SK-N-SH (cell line): Measurements from ENCODE around the gene MTG1. TPM values are rescaled to one million over a fixed set of nuclear protein-coding genes. Genes with fewer than 3 reads are reported as not detected.

Experiments used
- CTCF ChIA-PET: fragments of 300-600, 350-600 bp; formaldehyde crosslinking; extraction: SDS; loops from one replicate; lab custom pipeline; 2021; lab: Yijun Ruan, JAX
- POLR2A ChIA-PET: fragments of 350-600 bp; sonication (Branson Sonifier 250); formaldehyde crosslinking; extraction: SDS; loops from one replicate; lab custom pipeline; 2020; ENCODE audit warnings: antibody characterized with exemption, inconsistent platforms; lab: Yijun Ruan, JAX
- DNase-seq: peaks from one replicate; pipeline ENCODE4 v3.0.0; 2012
- H2AFZ ChIP-seq: fragments of 200-600 bp; sonication (generic); 2 replicates; pipeline ENCODE4 v1.8.1; 2016; ENCODE audit warnings: antibody characterized with exemption, mild to moderate bottlenecking, low read depth
- H3F3A ChIP-seq: fragments of 200-600 bp; sonication (generic); replicated peaks from 2 replicates; pipeline ENCODE3; 2016; ENCODE audit warnings: antibody characterized with exemption, mild to moderate bottlenecking; ENCODE audit not compliant: insufficient read depth
- H3K27ac ChIP-seq, 2 experiments: fragments of 200-500 bp in 1 of 2; fragments of 200-600 bp in 1 of 2; sonication (Bioruptor generic) in 1 of 2; sonication (generic), shearing (Covaris generic) in 1 of 2; 2 replicates each; pipeline versions ENCODE4 v1.5.1 to v1.6.1; 2014 to 2016; ENCODE audit warnings: low read depth in 2 of 2, inconsistent platforms in 1 of 2, low read length in 1 of 2, mild to moderate bottlenecking in 1 of 2, mixed read lengths in 1 of 2
- H3K27me3 ChIP-seq: fragments of 200-600 bp; sonication (generic), shearing (Covaris generic); 2 replicates; pipeline ENCODE4 v1.6.1; 2016; ENCODE audit warnings: mixed run types; ENCODE audit not compliant: insufficient read depth
- H3K36me3 ChIP-seq, 2 experiments: fragments of 200-500 bp in 1 of 2; fragments of 200-600 bp in 1 of 2; sonication (Bioruptor generic) in 1 of 2; sonication (generic) in 1 of 2; replicated peaks in 1 of 2; 2 replicates each; pipeline versions ENCODE3 to v1.5.1; 2014 to 2016; ENCODE audit warnings: low read length in 1 of 2, mild to moderate bottlenecking in 1 of 2; ENCODE audit not compliant: insufficient read depth in 2 of 2, control insufficient read depth in 1 of 2
- H3K4me1 ChIP-seq, 2 experiments: fragments of 200-500 bp in 1 of 2; fragments of 200-600 bp in 1 of 2; sonication (Bioruptor generic) in 1 of 2; sonication (generic), shearing (Covaris generic) in 1 of 2; 2 replicates each; pipeline versions ENCODE4 v1.5.1 to v1.6.1; 2014 to 2016; ENCODE audit warnings: low read depth in 1 of 2, low read length in 1 of 2, mixed run types in 1 of 2; ENCODE audit not compliant: insufficient read depth in 2 of 2, control insufficient read depth in 1 of 2
- H3K4me2 ChIP-seq: fragments of 200-600 bp; sonication (generic), shearing (Covaris generic); 2 replicates; pipeline ENCODE4 v1.6.1; 2017; ENCODE audit warnings: mixed run types
- H3K4me3 ChIP-seq, 2 experiments: fragments of 200-500 bp in 1 of 2; fragments of 200-600 bp in 1 of 2; sonication (Bioruptor generic) in 1 of 2; sonication (generic), shearing (Covaris generic) in 1 of 2; 2 replicates each; pipeline versions ENCODE4 v1.5.1 to v1.8.1; 2014 to 2016; ENCODE audit warnings: low read depth in 2 of 2, inconsistent platforms in 1 of 2, low read length in 1 of 2, mild to moderate bottlenecking in 1 of 2, mixed read lengths in 1 of 2, moderate library complexity in 1 of 2
- H3K79me2 ChIP-seq: fragments of 200-600 bp; sonication (generic); 2 replicates; pipeline ENCODE4 v1.8.1; 2017; ENCODE audit warnings: mild to moderate bottlenecking; ENCODE audit not compliant: insufficient read depth
- H3K9ac ChIP-seq: fragments of 200-600 bp; sonication (generic); 2 replicates; pipeline ENCODE4 v1.6.1; 2017; ENCODE audit warnings: mixed run types
- H3K9me2 ChIP-seq: fragments of 200-600 bp; sonication (generic); 2 replicates; pipeline ENCODE4 v1.6.1; 2017; ENCODE audit warnings: mixed run types
- H3K9me3 ChIP-seq: fragments of 200-600 bp; sonication (generic); 2 replicates; pipeline ENCODE4 v1.6.1; 2017; ENCODE audit warnings: mixed run types, mild to moderate bottlenecking, moderate library complexity
- H4K20me1 ChIP-seq: fragments of 200-600 bp; sonication (generic); 2 replicates; pipeline ENCODE4 v1.6.1; 2017; ENCODE audit warnings: mild to moderate bottlenecking, mixed run types; ENCODE audit not compliant: insufficient read depth
- CHD2 ChIP-seq: fragments of 150-350 bp; IDR thresholded peaks from 2 replicates; pipeline ENCODE4 v1.6.1; 2018; ENCODE audit warnings: low read length; ENCODE audit not compliant: partially characterized antibody
- FOXJ3 ChIP-seq: sonication (generic); formaldehyde crosslinking; IDR thresholded peaks from 2 replicates; pipeline ENCODE4 v1.5.1; 2020; ENCODE audit warnings: mild to moderate bottlenecking, missing genetic modification reagents
- MAX ChIP-seq: IDR thresholded peaks from 2 replicates; pipeline ENCODE4 v1.4.0; 2012; ENCODE audit warnings: low read depth
- MEF2A ChIP-seq: IDR thresholded peaks from 2 replicates; pipeline ENCODE4 v1.4.0; 2012; ENCODE audit warnings: low read depth, borderline replicate concordance
- NRF1 ChIP-seq: IDR thresholded peaks from 2 replicates; pipeline ENCODE4 v1.6.1; 2012; ENCODE audit warnings: low read depth, mild to moderate bottlenecking, low read length
- POLR2AphosphoS5 ChIP-seq: IDR thresholded peaks from 2 replicates; pipeline ENCODE4 v1.6.1; 2012; ENCODE audit warnings: low read depth, low read length
- RAD21 ChIP-seq: IDR thresholded peaks from 2 replicates; pipeline ENCODE4 v1.6.1; 2012; ENCODE audit warnings: mild to moderate bottlenecking, low read length
- RFX5 ChIP-seq: IDR thresholded peaks from 2 replicates; pipeline ENCODE4 v1.6.1; 2012; ENCODE audit warnings: mild to moderate bottlenecking, improper control_type of control experiment, low read length
- SIN3A ChIP-seq: IDR thresholded peaks from 2 replicates; pipeline ENCODE4 v1.6.1; 2012; ENCODE audit warnings: low read depth, mild to moderate bottlenecking, low read length, moderate library complexity, borderline replicate concordance
- SMC3 ChIP-seq: IDR thresholded peaks from 2 replicates; pipeline ENCODE4 v1.6.1; 2012; ENCODE audit warnings: low read depth, low read length, improper control_type of control experiment
- TEAD4 ChIP-seq: IDR thresholded peaks from 2 replicates; pipeline ENCODE4 v1.4.0; 2012; ENCODE audit warnings: mild to moderate bottlenecking, borderline replicate concordance; ENCODE audit not compliant: insufficient read depth
- WGBS: methylation state at CpG from one replicate; pipeline ENCODE4 v1.1.6; 2017; ENCODE audit warnings: low lambda C conversion rate; 5-methylcytosine and 5-hydroxymethylcytosine counted together
- polyA plus RNA-seq, 3 experiments: library from polyadenylated mRNA; depleted of rRNA; stranded (reverse); fragments of >200 nt; gene quantifications; 2 replicates each; pipeline ENCODE4 v1.2.3, GENCODE V29; 2012

MTG1 gene
- polyA plus RNA-seq, 1 of the 3 experiments (the other 2 are of a cell fraction) = 86.4 TPM

GRCh38 chr10:133390597-133391248 is 3.2 kb upstream of the MTG1 start:
- CTCF ChIA-PET = interaction anchor here (0.7 kb wide), 1 partner anchor 61 kb away, joined by 4 read pairs; no protein-coding TSS in a partner anchor
- H3K9ac ChIP-seq = no peak overlapping the region
- H3K27ac ChIP-seq = no peak overlapping the region
- no peak for DNase-seq
- H4K20me1 ChIP-seq = no peaks in the 10 kb centered on the region
- WGBS = 94% methylated on average over 19 of the region's 19 CpGs
- H3K4me3 ChIP-seq = no peak overlapping the region
- H3F3A ChIP-seq = no peaks in the 10 kb centered on the region
- TF ChIP-seq POLR2AphosphoS5 = no peak
- no peak for TF ChIP-seq NRF1
- no peak for TF ChIP-seq MAX
- no peak for TF ChIP-seq MEF2A
- no peak for TF ChIP-seq SMC3
- peaks cover 0 to 3% of the 10 kb centered on the region in 2 experiments for H3K36me3 ChIP-seq
- H3K4me1 ChIP-seq = peaks cover 6 to 8% of the 10 kb centered on the region in 2 experiments; a peak in 2 of 4 replicates
- no peak overlapping the region for H2AFZ ChIP-seq
- no peaks in the 10 kb centered on the region for H3K9me2 ChIP-seq
- no peak overlapping the region for H3K4me2 ChIP-seq
- H3K9me3 ChIP-seq = no peaks in the 10 kb centered on the region
- H3K79me2 ChIP-seq = peaks cover 15% of the 10 kb centered on the region
- POLR2A ChIA-PET = interaction anchor here (0.6 kb wide), 1 partner anchor 33 kb away, joined by 3 read pairs; the partner anchor contains the start of gene FUOM
- H3K27me3 ChIP-seq = no peaks in the 10 kb centered on the region

- no peak overlapping the region for H3K4me3 ChIP-seq
- H3K79me2 ChIP-seq = peaks cover 21% of the 10 kb centered on the region
- WGBS = 98% methylated on average over 12 of the region's 12 CpGs
- peaks cover 9 to 10% of the 10 kb centered on the region in 2 experiments; a peak in 2 of 4 replicates for H3K4me1 ChIP-seq
- H3K9ac ChIP-seq = no peak overlapping the region
- H4K20me1 ChIP-seq = no peaks in the 10 kb centered on the region
- H3K27ac ChIP-seq = no peak overlapping the region
- no peak for DNase-seq
- H3K36me3 ChIP-seq = peaks cover 3 to 5% of the 10 kb centered on the region in 2 experiments
- CTCF ChIA-PET = interaction anchor here (0.7 to 2.7 kb wide), 2 partner anchors 62 kb away, joined by 4 to 12 read pairs; no protein-coding TSS in a partner anchor
- no peaks in the 10 kb centered on the region for H3K27me3 ChIP-seq
- no peak for TF ChIP-seq FOXJ3 (CRISPR knock-in tag)
- TF ChIP-seq RAD21 = no peak
- no peak for TF ChIP-seq RFX5
- TF ChIP-seq CHD2 = no peak
- no peak for TF ChIP-seq SIN3A
- no peak for TF ChIP-seq TEAD4
- H3K9me2 ChIP-seq = no peaks in the 10 kb centered on the region
- POLR2A ChIA-PET = no interaction called here
- H2AFZ ChIP-seq = no peak overlapping the region
- H3K9me3 ChIP-seq = no peaks in the 10 kb centered on the region
- H3K4me2 ChIP-seq = no peak overlapping the region
- H3F3A ChIP-seq = no peaks in the 10 kb centered on the region
These were observed 2.7 kb upstream of the MTG1 start for GRCh38 chr10:133391249-133391635.
